Lung microvascular endothelial cell (primary cell): ENCODE results near the gene TIMM44. TPM values are rescaled to one million over a fixed set of nuclear protein-coding genes. Genes with fewer than 3 reads are reported as not detected.

Experiments
- DNase-seq, 2 donors: peaks; one replicate each; pipeline versions ENCODE4 v3.0.0 to v3.0.0-alpha.2; 2010; ENCODE audit warnings: low read depth in 2 of 2
- total RNA-seq: library from RNA; depleted of rRNA; stranded (reverse); fragments of >200 nt; gene quantifications from 2 replicates; pipeline ENCODE4 v1.2.1, GENCODE V29; 2014

TIMM44 gene
- total RNA-seq, 1 donor from 2014 or later = 28.2 TPM

DNA sequence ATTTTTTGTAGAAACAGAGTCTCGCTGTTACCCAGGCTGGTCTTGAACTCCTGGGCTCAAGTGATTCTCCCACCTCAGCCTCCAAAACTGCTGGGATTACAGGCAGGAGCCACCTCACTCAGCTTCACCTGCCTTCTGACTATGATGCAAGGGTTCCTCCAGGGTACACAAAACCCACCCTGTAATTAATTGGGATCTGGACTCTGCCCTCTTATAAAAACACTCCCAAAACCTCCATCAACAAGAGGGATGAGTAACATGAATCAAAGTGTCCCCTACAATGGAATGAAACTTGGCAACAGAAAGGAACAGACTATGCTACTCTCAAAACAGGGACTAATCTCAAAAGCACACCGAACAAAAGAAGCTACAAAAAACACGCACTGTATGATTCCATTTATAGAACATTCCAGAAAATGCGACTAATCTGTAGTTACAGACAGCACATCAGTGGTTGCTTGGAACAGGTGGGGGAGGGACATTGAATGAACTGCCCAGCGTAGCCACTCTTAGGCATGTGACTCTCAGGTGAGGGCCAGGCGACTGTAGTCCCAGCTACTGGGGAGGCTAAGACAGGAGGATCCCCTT is 66.1 kb downstream of the TIMM44 start:
- no peak for DNase-seq

Other genes starting within 250 kb of the TIMM44 start
- not detected in 2 replicates for gene FCER2, start 241.5 kb downstream of the TIMM44 start, total RNA-seq
- not detected in 2 replicates for gene CLEC4G, start 211.6 kb downstream of the TIMM44 start, total RNA-seq
- not detected in 2 replicates for gene CD209, start 196.1 kb downstream of the TIMM44 start, total RNA-seq
- gene CLEC4M, start 180.4 kb downstream of the TIMM44 start, total RNA-seq = 8.5 and 15.3 TPM in 2 replicates
- 7.0 and 7.9 TPM in 2 replicates for gene EVI5L, start 113.4 kb downstream of the TIMM44 start, total RNA-seq
- gene PRR36, start 69.3 kb downstream of the TIMM44 start, total RNA-seq = not detected in 2 replicates
- under 0.01 and 0.65 TPM in 2 replicates for gene LRRC8E, start 55.2 kb downstream of the TIMM44 start, total RNA-seq
- gene MAP2K7, start 39.8 kb downstream of the TIMM44 start, total RNA-seq = 6.8 and 9.9 TPM in 2 replicates
- under 0.01 TPM in 1 of 2 replicates, not detected in the other for gene TGFBR3L, start 28.8 kb downstream of the TIMM44 start, total RNA-seq
- gene SNAPC2, start 23.3 kb downstream of the TIMM44 start, total RNA-seq = 4.4 and 4.8 TPM in 2 replicates
- gene CTXN1, start 17.5 kb downstream of the TIMM44 start, total RNA-seq = 1.4 and 2.0 TPM in 2 replicates
- gene ELAVL1, start 62.0 kb upstream of the TIMM44 start, total RNA-seq = 14.4 and 17.5 TPM in 2 replicates
- not detected in 2 replicates for gene CCL25, start 109.1 kb upstream of the TIMM44 start, total RNA-seq
- not detected in 2 replicates for gene FBN3, start 205.9 kb upstream of the TIMM44 start, total RNA-seq